SU-DHL-6 (cell line): ENCODE data around the gene DHCR24.

Experiments
- H2AFZ ChIP-seq: fragments of 200-600 bp; sonication (generic); 2 replicates; pipeline ENCODE4 v1.6.1; 2014; ENCODE audit warnings: low read depth, mild to moderate bottlenecking, moderate library complexity, mixed read lengths, antibody characterized with exemption, low read length; ENCODE audit not compliant: severe bottlenecking
- H3F3A ChIP-seq: fragments of 200-600 bp; shearing (Covaris generic); 2 replicates; pipeline ENCODE4 v1.6.0; 2016; ENCODE audit warnings: antibody characterized with exemption, mild to moderate bottlenecking; ENCODE audit not compliant: insufficient read depth
- H3K27ac ChIP-seq: fragments of 200-600 bp; sonication (generic); 2 replicates; pipeline ENCODE4 v1.5.1; 2016; ENCODE audit warnings: low read depth, mild to moderate bottlenecking, low read length, moderate library complexity, mixed read lengths
- H3K27me3 ChIP-seq: fragments of 200-600 bp; sonication (generic), shearing (Covaris generic); 2 replicates; pipeline ENCODE4 v1.6.0; 2014; ENCODE audit warnings: mild to moderate bottlenecking, low read length
- H3K36me3 ChIP-seq: fragments of 200-600 bp; sonication (generic); 2 replicates; pipeline ENCODE4 v1.6.1; 2014; ENCODE audit warnings: mild to moderate bottlenecking, low read length, mixed read lengths
- H3K4me2 ChIP-seq: fragments of 300-600, 200-600 bp; shearing (Covaris generic), sonication (generic); 2 replicates; pipeline ENCODE4 v1.6.0; 2014; ENCODE audit warnings: low read length, low read depth, mild to moderate bottlenecking; ENCODE audit not compliant: poor library complexity, severe bottlenecking
- H3K4me3 ChIP-seq: fragments of 200-600 bp; sonication (generic); 2 replicates; pipeline ENCODE4 v1.5.1; 2014; ENCODE audit warnings: antibody characterized with exemption, low read length, mild to moderate bottlenecking, mixed read lengths; ENCODE audit not compliant: insufficient read depth, poor library complexity, severe bottlenecking
- H3K79me2 ChIP-seq: fragments of 200-600 bp; sonication (generic); 2 replicates; pipeline ENCODE4 v1.6.1; 2014; ENCODE audit warnings: mild to moderate bottlenecking, low read length, moderate library complexity; ENCODE audit not compliant: insufficient read depth
- H3K9ac ChIP-seq: fragments of 200-600 bp; sonication (generic); 2 replicates; pipeline ENCODE4 v1.7.0; 2014; ENCODE audit warnings: mild to moderate bottlenecking, low read length
- H3K9me2 ChIP-seq: fragments of 200-600 bp; sonication (generic); replicated peaks from 2 replicates; pipeline ENCODE4 v1.6.1; 2014; ENCODE audit warnings: low read length; ENCODE audit not compliant: insufficient read depth
- H3K9me3 ChIP-seq: fragments of 200-600 bp; sonication (generic); 2 replicates; pipeline ENCODE4 v1.6.1; 2014; ENCODE audit warnings: low read length, mixed read lengths; ENCODE audit not compliant: insufficient read depth
- H4K20me1 ChIP-seq: fragments of 200-600 bp; sonication (generic); 2 replicates; pipeline ENCODE4 v1.6.1; 2014; ENCODE audit warnings: low read depth, mild to moderate bottlenecking, antibody characterized with exemption, low read length, moderate library complexity, mixed read lengths
- EZH2phosphoT487 ChIP-seq: fragments of 200-600 bp; sonication (generic), shearing (Covaris generic); conservative IDR thresholded peaks from 2 replicates; pipeline ENCODE4 v1.6.1; 2018; ENCODE audit warnings: mild to moderate bottlenecking, antibody characterized with exemption, low read length, moderate library complexity, mixed read lengths
- TF ChIP-seq, protein P1 (sequence below): fragments of 200-600 bp; sonication (generic); IDR thresholded peaks from one replicate; pipeline ENCODE4 v1.5.1; 2017; ENCODE audit warnings: antibody characterized with exemption, mild to moderate bottlenecking, low read length, moderate library complexity; ENCODE audit not compliant: insufficient read depth, poor library complexity, severe bottlenecking

The DHCR24 gene

GRCh38 chr1:54823670-54824069, 63.3 kb downstream of the DHCR24 start:
- H3K9ac ChIP-seq = no peak overlapping the region
- no peaks in the 10 kb centered on the region for H4K20me1 ChIP-seq
- no peak overlapping the region for H3K4me2 ChIP-seq
- no peaks in the 10 kb centered on the region for H3K9me2 ChIP-seq
- H3K27ac ChIP-seq = no peak overlapping the region
- no peak overlapping the region for H3K4me3 ChIP-seq
- no peaks in the 10 kb centered on the region for H3K36me3 ChIP-seq
- H3K27me3 ChIP-seq = no peaks in the 10 kb centered on the region
- H2AFZ ChIP-seq = no peak overlapping the region
- TF ChIP-seq, protein P1, sequence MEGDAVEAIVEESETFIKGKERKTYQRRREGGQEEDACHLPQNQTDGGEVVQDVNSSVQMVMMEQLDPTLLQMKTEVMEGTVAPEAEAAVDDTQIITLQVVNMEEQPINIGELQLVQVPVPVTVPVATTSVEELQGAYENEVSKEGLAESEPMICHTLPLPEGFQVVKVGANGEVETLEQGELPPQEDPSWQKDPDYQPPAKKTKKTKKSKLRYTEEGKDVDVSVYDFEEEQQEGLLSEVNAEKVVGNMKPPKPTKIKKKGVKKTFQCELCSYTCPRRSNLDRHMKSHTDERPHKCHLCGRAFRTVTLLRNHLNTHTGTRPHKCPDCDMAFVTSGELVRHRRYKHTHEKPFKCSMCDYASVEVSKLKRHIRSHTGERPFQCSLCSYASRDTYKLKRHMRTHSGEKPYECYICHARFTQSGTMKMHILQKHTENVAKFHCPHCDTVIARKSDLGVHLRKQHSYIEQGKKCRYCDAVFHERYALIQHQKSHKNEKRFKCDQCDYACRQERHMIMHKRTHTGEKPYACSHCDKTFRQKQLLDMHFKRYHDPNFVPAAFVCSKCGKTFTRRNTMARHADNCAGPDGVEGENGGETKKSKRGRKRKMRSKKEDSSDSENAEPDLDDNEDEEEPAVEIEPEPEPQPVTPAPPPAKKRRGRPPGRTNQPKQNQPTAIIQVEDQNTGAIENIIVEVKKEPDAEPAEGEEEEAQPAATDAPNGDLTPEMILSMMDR = no peak
- TF ChIP-seq EZH2phosphoT487 = no peak
- H3K79me2 ChIP-seq = no peaks in the 10 kb centered on the region
- no peaks in the 10 kb centered on the region; the same call in 1 of the 2 replicates for H3K9me3 ChIP-seq
- H3F3A ChIP-seq = no peaks in the 10 kb centered on the region

- Histone ChIP-seq H3K27ac (no peak overlapping the region), H3F3A (no peaks in the 10 kb centered on the region), H3K9me2 (no peaks in the 10 kb centered on the region), H2AFZ (no peak overlapping the region), H3K27me3 (no peaks in the 10 kb centered on the region), H3K4me2 (no peak overlapping the region), H3K79me2 (no peaks in the 10 kb centered on the region), H3K9ac (no peak overlapping the region), H3K4me3 (no peak overlapping the region), H4K20me1 (no peaks in the 10 kb centered on the region), H3K36me3 (no peaks in the 10 kb centered on the region), H3K9me3 (no peaks in the 10 kb centered on the region)
- TF ChIP-seq, protein P1 = no peak
- TF ChIP-seq EZH2phosphoT487 = no peak
These were observed 67.3 kb downstream of the DHCR24 start for GRCh38 chr1:54819733-54820132.

- H3K9me2 ChIP-seq = no peaks in the 10 kb centered on the region
- no peaks in the 10 kb centered on the region for H3K27me3 ChIP-seq
- no peak overlapping the region for H3K4me3 ChIP-seq
- no peaks in the 10 kb centered on the region for H3K9me3 ChIP-seq
- no peak overlapping the region for H2AFZ ChIP-seq
- H3K79me2 ChIP-seq = no peaks in the 10 kb centered on the region
- H3K36me3 ChIP-seq = no peaks in the 10 kb centered on the region
- no peaks in the 10 kb centered on the region for H4K20me1 ChIP-seq
- H3K9ac ChIP-seq = no peak overlapping the region
- H3K27ac ChIP-seq = no peak overlapping the region
- H3K4me2 ChIP-seq = no peak overlapping the region
- TF ChIP-seq EZH2phosphoT487 = no peak
- TF ChIP-seq, protein P1 = no peak
- no peaks in the 10 kb centered on the region for H3F3A ChIP-seq
These were observed 67.8 kb downstream of the DHCR24 start for GRCh38 chr1:54819195-54819536.
